Activated CD8-positive, alpha-beta memory T cell treated with anti-CD3 and anti-CD28 coated beads, Interleukin-2, amount 50 U/mL, for 24 hours (primary cell): ENCODE results near the gene CTDSPL.
A peak's percentile ranks its signal among the peaks of the same experiment; 100 is the strongest.
"Not testable (repeated sequence)": the region's sequence is repeated elsewhere in the genome, so short reads cannot be mapped to it uniquely, and the experiment has no call there.

ENCODE experiments used
- DNase-seq: peaks from one replicate; pipeline ENCODE4 v3.0.0-alpha.2; 2020; ENCODE audit errors: extremely low read depth

CTDSPL gene

DNA sequence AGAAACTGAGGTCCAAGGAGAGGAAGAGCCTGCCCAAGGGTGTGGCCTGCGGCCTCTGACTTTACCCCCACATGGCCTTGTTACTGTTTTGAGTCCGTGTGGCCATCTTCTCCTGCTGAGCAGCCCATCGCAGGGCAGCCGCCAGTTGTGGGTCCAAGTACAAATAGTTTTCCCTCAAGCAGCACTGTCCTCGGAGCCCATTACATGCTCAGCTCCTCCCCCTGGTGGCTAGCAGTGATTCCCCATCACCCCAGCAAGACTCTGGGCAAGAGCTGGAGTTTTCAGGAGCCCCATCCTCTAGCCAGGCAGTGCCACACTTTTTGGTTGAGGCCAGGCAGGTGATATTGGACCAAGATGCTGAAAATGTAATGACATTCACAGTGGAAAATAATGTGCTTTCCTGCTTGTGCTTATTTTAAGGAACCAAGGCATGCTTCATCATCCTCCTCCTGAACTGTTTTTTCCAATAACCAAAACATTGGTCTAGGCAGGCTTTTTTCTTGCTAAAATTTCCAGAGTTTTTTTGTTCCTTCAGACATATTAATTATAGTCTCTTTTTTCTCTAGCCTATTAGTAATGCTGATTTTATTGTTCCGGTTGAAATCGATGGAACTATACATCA is 105.7 kb downstream of the CTDSPL start:
- peak; percentile 7 for DNase-seq

DNA sequence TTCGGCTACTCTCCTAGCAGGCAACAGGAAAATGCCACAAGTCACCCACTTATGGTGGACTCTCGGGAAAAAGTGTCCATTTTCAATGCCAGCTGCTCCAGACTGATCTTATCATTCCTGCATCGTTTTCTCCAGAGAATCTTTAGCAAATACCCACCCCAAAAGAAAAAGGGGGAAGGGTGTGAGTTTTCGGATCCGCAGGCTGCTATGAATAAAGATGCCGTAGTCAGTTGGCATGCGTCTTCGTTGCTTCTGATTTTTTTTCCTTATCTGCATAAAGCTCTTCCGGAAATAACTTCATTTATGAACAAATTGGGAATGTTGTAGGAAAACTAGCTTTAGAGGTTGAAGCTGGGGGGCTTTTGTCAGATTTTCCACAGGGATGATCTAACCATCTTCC is 106.5 kb downstream of the CTDSPL start:
- no peak for DNase-seq

DNA sequence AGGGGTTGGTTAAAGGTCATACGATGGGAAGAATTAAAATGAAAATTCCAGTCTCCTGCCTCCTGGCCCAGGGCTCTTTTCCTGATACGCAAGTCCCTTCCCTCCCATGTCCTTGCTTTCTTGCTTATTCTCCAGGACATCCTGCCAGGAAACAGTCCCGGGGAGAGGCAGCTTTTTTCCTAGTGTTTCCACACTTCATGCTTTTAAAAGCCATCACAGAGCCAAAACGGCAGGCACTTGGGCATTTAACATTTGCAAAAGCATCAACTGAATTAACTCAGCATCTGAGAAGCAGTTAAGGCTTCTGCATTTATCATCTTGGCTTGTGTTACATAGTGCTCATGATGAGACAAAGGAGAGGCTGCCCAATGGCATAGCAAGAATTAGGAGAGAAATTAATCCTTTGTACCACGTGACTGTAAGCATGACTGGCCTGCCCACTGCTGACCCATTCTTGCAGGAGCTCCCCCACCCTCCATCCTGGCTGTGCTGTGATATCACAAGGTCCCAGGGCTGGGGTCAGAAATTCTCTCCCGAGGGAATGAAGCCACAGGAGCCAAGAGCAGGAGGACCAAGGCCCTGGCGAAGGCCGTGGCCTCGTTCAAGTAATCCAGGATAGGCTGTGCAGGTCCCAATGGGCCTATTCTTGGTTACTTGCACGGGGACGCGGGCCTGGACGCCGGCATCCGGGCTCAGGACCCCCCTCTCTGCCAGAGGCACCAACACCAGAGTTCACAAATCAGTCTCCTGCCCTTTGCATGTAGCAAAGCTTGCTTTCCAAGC is 107.3 kb downstream of the CTDSPL start:
- DNase-seq, result no peak

DNA sequence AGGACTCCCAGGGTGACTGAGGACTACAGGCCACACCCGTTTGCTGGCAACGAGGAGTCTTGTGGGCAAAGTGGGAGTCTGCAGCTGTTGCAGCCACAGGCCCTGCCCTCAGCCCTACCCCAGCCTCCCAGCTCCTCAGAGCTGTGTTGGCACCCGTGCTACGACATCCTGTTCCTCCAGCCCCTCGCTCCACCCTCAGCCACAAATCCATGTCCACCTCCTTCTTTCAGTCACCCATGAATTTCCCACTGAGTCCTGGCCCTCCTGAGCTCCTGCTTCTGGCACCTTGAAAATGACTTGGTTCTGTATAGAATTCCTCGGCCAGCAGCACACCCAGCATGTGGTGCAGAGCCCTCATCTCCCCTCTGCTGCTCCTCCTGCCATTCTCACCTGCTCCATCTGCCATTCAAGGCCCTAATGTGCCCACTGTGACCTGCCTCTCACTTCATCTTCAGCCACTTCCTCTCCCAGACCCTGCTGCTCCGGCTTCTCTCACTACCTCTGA is 108.0 kb downstream of the CTDSPL start:
- no peak for DNase-seq

DNA sequence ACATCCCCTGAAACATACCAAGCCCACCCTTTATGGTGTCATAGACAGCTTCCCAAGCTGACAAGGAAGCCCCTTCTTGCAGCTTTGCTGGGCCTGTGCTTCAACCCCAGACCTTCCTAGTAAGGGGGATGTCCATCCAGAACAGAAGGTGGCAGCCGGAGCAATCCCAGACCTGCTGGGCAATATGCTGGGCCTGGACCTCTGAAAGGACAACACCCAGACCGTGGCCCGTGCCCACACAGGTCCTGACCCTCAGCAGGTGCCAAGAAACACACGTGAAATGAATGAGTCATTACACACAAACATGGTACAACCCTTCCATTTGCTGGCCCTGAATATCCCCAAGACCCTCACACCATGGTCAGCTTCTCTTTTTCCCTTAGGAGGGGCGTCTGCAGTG is 109.1 kb downstream of the CTDSPL start:
- no peak for DNase-seq

DNA sequence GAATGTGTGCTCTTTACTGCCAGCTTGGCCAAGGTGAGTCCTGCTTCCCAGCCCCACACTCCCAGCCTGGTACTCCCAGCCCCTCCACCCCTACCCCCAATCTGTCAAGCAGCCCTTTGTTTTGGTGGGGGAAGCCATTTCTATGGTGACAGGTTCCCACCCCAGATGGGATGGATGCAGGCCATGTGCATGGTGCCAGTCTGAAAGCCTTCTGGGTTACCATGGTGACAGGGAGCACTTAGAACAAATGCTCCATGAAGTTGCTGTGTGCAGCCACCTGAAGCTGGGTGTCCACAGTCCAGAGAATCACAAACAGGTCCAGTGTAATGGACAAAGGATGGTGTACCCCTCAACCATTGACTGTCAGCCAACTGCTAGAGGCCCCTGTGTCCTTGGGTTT is 109.8 kb downstream of the CTDSPL start:
- DNase-seq, result no peak

DNA sequence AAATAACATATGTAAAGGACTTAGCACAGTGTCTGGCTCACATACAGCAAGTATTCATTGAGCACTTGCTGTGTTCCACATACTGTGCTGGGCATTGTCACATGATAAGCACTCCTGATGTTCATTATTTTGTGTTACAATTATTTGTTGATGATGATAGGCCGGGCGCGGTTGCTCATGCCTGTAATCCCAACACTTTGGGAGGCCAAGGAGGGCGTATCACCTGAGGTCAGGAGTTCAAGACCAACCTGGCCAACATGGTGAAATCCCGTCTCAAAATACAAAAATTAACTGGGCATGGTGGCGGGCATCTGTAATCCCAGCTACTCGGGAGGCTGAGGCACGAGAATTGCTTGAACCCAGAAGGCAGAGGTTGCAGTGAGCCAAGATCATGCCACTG is 110.4 kb downstream of the CTDSPL start:
- not testable (repeated sequence) for DNase-seq

DNA sequence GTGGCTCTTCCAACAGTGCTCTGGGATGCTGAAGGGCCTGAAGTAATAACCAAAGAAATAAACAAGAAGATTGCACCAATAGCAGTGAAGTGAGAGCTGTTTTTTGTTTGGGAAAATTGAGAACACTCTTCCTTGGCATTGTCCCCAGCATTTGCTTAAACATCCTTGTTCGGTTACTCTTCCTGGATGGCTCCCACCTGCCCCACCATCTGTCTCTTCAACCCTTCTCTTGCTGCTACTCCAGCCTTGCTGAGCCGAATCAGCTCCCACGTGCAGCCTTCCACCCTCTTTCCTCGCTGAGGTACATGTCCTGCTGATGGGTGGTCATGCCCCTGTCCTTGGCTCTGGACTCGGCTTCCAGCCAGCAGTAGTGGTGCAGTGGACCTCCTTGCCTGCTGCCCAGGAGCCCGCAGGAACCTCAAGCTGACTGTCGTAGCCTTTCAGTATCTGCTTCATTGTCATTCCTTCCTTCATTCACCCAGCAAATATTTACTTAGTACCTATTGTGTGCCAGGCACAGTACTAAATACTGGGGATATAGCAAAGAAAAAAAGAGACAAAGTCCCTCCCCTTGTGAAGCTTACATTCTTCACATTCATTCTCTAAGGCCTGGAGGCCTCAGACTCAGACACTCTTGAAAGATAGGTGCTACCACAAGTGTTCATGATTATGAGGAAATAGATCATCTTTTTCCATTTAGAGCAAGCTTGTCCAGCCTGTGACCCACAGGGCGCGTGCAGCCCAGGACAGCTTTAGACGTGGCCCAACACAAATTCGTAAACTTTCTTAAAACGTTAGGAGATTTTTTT is 111.8 kb downstream of the CTDSPL start:
- DNase-seq, result no peak

DNA sequence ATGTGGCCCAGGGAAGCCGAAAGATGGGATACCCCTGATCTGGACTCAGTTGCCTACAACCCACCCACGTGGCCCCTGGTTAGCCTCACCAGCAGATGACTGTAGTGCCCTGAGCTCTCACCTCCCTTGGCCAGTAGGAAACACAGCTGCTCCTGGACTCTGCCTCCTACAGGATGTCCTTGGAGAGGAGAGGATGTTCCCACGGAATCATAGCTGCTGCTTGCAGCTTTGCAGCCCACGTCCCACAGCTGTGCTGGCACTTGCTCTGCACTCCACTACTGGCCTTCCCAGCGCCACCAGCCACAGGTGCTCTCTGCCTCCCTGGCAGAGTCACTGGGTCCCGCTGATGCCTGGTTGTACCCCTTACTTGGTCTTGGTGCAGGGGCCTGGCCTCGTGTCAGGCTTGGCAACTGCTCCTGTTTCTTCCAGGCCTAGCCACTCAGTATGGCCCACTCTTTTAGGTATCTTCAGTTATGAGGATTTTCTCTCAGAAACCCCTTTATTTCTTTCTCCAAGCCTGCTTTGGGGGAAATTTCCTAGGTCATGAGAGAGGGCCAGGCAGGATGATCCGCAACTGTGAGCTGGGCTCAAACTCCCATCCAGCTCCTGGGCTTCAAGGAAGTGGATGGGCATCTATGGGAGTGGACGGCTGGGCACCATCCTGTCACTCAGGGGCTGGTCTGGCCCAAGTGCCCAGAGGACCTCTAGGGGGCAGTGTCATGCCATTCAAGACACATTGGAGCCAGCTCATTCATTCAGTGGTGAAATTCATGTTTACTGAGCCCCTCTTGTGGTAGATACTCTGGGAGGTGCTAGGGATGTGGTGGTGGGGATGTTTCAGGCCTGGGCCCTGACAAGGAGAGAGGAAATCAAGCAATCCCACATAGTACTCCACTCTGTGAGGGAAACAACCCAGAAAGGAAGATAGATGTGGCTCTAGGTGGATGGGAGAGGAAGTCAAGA is 112.7 kb downstream of the CTDSPL start:
- peak; percentile 56 for DNase-seq

DNA sequence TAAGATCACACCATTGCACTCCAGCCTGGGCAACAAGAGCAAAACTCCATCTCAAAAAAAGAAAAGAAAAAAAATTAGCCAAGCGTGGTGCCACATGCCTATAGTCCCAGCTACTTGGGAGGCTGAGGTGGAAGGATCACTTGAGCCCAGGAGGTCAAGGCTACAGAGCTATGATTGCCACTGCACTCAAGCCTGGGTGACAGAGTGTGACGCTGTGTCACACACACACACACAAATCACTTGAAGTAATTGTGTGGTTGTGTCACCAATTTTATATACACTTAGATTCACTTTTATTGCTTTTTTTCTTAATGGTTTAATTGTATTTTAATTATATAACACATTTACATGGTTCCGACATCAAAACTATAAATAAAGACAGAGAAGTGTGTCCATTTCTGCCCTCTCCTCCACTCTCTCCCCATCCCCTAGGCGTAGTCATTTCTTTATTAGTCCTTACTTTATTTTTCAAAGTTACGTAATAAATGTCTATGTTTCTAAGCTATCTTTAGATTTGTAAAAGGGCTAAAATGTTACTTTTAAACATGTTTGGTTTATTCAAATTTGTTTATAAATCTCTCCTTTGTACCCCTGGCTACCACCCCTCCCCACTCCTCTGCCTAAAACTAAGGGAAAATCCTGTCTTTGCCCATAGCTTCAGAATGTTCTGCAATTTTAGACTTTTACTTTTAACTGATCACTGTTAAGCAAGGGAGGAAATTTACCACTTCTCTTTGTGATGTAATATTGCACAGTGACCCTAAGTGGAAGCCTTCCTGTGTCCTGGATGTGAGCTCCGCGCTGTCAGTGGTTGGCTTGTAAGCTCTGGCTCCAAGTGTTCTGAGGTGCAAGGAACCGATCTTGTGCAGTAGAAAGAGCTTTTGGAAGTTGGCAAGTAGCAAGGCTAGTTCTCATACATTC is 118.1 kb downstream of the CTDSPL start:
- DNase-seq, result no peak

DNA sequence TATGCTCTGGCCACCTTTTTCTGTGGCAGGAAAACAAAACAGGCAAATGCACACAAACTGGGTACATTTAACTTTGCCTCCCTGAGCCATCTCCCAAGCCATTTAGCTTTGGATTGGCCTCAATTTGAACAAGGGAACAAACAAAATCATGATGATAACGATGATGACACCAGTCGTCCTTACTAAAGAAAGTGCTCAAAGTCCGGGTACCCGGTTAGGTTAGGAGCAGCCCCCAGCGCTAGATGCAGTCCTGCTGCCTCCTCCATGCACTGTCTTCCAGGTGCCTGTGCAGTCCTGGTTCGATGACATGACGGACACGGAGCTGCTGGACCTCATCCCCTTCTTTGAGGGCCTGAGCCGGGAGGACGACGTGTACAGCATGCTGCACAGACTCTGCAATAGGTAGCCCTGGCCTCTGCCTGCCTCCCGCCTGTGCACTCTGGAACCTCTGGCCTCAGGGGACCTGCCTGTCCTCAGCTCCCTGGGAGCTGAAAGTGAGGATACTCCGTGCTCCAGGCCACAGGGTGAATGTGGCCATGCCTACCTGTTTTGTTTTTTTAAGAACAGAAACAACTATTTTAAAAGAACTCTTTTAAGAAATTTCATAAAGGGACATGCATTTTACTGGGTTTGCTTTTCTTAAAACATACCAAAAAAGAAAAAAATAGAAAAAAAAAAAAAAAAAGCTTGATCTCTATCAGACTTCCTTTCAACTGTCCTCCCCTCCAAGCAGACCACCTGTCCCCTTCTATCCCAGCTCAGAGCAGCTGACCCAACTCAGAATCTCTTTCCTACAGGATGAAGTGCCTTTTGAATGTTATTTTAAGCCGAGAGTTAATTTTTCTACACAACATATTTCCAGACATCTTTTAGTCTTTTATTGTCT is 119.0 kb downstream of the CTDSPL start:
- no peak for DNase-seq

DNA sequence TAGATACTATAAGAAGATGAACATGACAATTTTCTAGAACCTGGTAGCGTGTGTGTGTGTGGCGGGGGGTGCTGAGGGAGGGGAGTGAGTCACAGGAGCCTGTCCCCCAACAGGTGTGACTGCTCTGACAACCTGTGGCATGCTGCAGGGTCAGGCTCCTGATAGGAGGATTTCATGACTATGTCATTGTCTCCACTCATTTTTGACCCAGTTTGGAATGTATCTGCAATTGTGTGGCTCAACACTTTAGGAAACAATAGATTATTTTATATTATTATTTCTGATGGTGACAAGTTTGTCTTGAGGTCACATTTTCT is 119.6 kb downstream of the CTDSPL start:
- DNase-seq, result no peak

DNA sequence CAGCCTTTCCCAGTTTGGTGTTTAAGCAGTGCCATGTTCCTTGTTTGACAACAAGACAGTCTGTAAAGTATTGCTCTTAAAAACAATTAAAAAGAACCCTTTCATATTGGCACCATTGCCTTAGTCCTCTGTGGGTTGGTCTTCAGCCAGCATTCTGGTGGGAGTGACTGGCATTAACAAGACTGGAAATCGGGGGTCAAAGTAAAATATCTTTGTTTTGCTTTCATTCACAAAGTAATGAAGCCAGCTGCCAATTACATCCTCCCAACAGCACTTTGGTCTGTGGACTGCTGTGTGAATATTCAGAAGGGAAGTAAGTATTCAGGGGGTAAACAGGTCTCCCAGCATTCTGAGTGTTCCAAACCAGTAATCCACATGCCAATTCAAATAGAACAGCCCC is 120.7 kb downstream of the CTDSPL start:
- no peak for DNase-seq

DNA sequence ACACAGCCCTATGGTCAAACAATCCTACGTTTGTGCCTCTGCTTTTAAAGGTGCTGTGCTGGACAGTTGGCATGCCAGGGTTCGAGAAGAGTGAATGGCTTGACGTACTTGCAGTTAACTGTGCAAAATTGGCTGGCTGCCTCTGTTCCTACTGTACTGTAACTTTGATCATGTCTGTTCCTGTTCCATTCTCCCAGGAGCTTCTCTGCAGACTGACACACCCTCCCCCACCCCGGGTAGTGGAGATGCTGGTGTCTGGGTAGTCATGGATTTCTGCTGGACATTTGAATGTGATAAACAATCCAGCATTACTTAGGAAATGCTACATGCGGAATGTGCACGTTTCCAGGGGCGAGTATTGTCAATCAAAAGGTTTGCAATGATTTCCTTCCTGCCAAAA is 122.4 kb downstream of the CTDSPL start:
- no peak for DNase-seq

DNA sequence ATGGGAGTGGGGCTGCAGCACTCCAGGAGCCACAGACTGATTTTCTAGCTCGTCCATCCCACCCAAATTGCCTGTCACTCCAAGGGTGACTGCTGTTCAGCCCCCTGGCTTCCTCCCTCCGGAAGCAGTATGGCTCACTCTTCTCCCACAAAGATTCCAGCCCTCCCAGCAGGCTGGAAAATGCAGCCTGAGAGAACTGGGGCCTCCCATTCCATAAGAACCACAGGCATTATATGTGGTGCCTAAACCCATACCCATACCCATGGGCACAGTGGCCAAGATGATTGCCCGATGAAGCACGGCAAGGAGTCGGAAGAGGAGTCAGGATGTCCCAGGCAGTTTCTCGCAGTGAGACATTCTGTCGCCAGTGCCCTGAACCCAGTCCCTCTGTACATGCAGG is 122.9 kb downstream of the CTDSPL start:
- no peak for DNase-seq

DNA sequence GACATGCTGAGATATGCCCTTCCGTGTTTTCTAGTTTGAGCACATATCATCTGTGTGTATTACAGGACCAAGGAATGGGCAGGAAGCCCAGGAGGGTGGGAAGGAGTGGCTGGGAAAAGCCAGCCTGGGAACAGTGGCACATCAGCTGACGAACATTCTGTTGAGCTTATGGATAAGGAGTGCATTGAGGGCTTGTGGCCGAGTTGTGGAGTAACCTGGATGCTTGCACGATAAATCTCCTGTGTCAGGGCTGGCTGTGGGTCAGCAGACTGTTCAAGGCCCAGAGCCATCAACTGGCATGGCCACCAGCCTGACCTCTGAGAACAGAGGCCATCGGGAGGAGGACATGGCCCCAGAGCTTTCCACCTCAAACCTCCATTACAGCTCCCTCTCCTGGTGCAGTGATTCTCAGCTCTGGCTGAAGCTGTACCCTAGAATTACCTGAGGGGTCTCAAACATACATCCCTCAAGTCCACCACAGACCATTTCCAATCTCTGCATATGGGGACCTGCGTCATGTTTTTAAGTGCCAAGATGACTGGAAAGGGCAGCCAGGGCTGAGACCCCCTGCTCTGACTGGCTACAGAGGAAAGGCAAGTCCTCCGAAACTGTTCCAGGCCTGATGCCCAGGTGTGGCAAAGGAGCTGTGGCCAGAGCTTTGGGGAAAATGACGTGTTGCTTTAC is 124.1 kb downstream of the CTDSPL start:
- no peak for DNase-seq

DNA sequence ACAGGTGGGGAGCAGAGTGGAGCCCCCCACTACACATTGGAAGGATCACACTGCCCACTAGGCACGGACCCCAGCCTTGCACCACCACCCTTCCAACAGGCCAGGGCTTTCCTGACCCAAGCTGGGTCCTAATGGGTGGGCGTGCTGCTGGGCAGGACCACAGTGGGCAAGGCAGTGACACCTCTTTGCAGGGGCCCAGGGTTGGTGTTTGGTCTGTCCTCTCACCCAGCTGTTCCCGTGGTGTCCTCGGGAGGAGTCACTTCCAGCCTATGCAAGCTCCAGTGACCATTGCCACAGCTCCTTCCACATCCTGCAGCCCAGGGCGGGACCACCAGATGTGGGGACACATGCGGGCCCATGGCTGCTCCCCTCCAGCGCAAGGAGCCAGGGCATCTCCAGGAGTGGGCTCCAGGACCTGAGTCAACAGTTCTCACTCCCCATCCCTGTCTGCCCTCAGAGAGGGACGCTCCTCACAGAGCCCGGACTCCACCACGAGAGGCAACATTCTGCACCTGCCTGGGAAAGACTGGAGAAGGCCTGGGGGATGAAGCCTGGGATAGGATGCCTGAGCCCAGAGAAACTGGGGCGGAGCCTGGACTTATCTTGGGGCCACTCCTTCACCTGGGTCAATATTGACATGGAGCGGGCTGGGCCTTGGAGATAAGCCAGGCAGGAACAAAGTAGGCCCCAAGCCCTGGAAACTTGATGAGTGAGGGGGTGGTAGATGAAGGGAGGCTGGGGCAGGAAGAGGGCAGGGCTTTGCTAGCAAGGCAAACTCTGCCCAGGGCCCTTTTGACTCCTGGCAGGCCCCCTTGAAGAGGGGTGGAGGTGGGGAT is 125.0 kb downstream of the CTDSPL start:
- no peak for DNase-seq

DNA sequence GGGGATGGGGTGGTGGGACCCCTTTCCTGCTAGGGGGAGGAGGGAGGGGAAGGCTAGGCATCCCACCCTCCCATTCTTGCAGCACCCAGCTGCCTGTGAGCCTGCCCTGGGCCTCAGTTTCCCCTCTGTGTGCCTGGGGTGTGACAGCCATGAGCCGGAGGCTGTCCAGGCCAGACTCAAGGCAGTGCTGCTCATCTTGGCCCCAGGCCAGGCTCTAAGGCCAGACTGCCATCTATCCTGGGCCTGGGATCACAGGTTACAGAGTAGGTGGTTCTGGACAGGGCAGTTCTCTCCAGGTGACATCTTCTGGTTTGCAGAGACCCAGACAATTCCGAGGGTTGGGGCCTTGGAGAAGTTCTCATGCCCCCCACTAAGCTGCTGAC is 125.6 kb downstream of the CTDSPL start:
- no peak for DNase-seq
